IMR-90 (cell line): ENCODE results near the gene GRK5. TPM values are rescaled to one million over a fixed set of nuclear protein-coding genes. Genes with fewer than 3 reads are reported as not detected.

ENCODE experiments used
- ATAC-seq: fragments of 200-7000 bp; cut with Tn5 transposase; 2 replicates; pipeline ENCODE4 v1.9.1; 2020; ENCODE audit warnings: low read depth, mild to moderate bottlenecking, moderate library complexity
- BruUV-seq: library from RNA; stranded (reverse); fragments of 400-500 nt; replicated peaks from 2 replicates; lab custom pipeline; 2021; lab: Mats Ljungman, UMichigan
- CTCF ChIA-PET: fragments of 300-600 bp; formaldehyde crosslinking; extraction: SDS; loops from one replicate; lab custom pipeline; 2021; ENCODE audit warnings: antibody characterized with exemption; lab: Yijun Ruan, JAX
- POLR2A ChIA-PET: fragments of 300-600 bp; sonication (Branson Sonifier 250); formaldehyde crosslinking; loops from one replicate; lab custom pipeline; 2022; ENCODE audit warnings: antibody characterized with exemption; ENCODE audit not compliant: unreplicated experiment; lab: Charles Lee
- DNase-seq: peaks from one replicate; pipeline ENCODE4 v3.0.0; 2013
- H2AFZ ChIP-seq: replicated peaks from 2 replicates; pipeline ENCODE3; 2013; ENCODE audit warnings: low read length, mild to moderate bottlenecking; ENCODE audit not compliant: poor library complexity
- H2AK5ac ChIP-seq: 2 replicates; pipeline ENCODE4 v1.6.1; 2013; ENCODE audit warnings: low read depth, low read length, inconsistent platforms
- H2AK9ac ChIP-seq: replicated peaks from 2 replicates; pipeline ENCODE3; 2013; ENCODE audit warnings: mild to moderate bottlenecking, low read depth, low read length, moderate library complexity; ENCODE audit not compliant: poor library complexity
- H2BK120ac ChIP-seq: 2 replicates; pipeline ENCODE4 v1.6.1; 2013; ENCODE audit warnings: low read depth, low read length, inconsistent platforms
- H2BK15ac ChIP-seq: 3 replicates; pipeline ENCODE4 v1.6.1; 2013; ENCODE audit warnings: low read depth, low read length, inconsistent platforms
- H2BK20ac ChIP-seq: 2 replicates; pipeline ENCODE4 v1.6.1; 2013; ENCODE audit warnings: low read depth, mild to moderate bottlenecking, inconsistent platforms, low read length, moderate library complexity
- H2BK5ac ChIP-seq: 2 replicates; pipeline ENCODE4 v1.6.1; 2013; ENCODE audit warnings: mild to moderate bottlenecking, low read depth, low read length, inconsistent platforms; ENCODE audit not compliant: poor library complexity, severe bottlenecking
- H3K14ac ChIP-seq: replicated peaks from 2 replicates; pipeline ENCODE4 v1.6.1; 2013; ENCODE audit warnings: low read depth, low read length, inconsistent platforms
- H3K18ac ChIP-seq: 2 replicates; pipeline ENCODE4 v1.6.1; 2013; ENCODE audit warnings: low read depth, low read length, control low read depth
- H3K23ac ChIP-seq: 2 replicates; pipeline ENCODE4 v1.6.1; 2013; ENCODE audit warnings: low read depth, low read length, inconsistent platforms
- H3K27ac ChIP-seq: 2 replicates; pipeline ENCODE4 v1.5.1; 2013; ENCODE audit warnings: mild to moderate bottlenecking, control low read depth, low read length; ENCODE audit not compliant: insufficient read depth
- H3K27me3 ChIP-seq: 2 replicates; pipeline ENCODE4 v1.6.1; 2013; ENCODE audit warnings: low read length; ENCODE audit not compliant: control insufficient read depth, insufficient read depth
- H3K36me3 ChIP-seq: 2 replicates; pipeline ENCODE4 v1.6.1; 2013; ENCODE audit warnings: low read length, mixed read lengths; ENCODE audit not compliant: control insufficient read depth, insufficient read depth
- H3K4ac ChIP-seq: 2 replicates; pipeline ENCODE4 v1.6.1; 2013; ENCODE audit warnings: low read depth, low read length, inconsistent platforms
- H3K4me1 ChIP-seq: 2 replicates; pipeline ENCODE4 v1.6.1; 2013; ENCODE audit warnings: low read length, mixed read lengths; ENCODE audit not compliant: control insufficient read depth, insufficient read depth
- H3K4me2 ChIP-seq: 2 replicates; pipeline ENCODE4 v1.6.1; 2013; ENCODE audit warnings: low read depth, mild to moderate bottlenecking, control low read depth, low read length, moderate library complexity
- H3K4me3 ChIP-seq: 2 replicates; pipeline ENCODE4 v1.5.1; 2013; ENCODE audit warnings: low read depth, mild to moderate bottlenecking, control low read depth, low read length, moderate library complexity; ENCODE audit not compliant: insufficient read depth
- H3K56ac ChIP-seq: 2 replicates; pipeline ENCODE4 v1.6.1; 2013; ENCODE audit warnings: low read length, inconsistent platforms; ENCODE audit not compliant: insufficient read depth; ENCODE audit errors: extremely low read depth
- H3K79me1 ChIP-seq, 2 experiments: 2 replicates each; pipeline ENCODE4 v1.6.1; 2013; ENCODE audit warnings: low read length in 2 of 2, inconsistent platforms in 1 of 2, low read depth in 1 of 2
- H3K9ac ChIP-seq: 2 replicates; pipeline ENCODE4 v1.6.1; 2013; ENCODE audit warnings: low read depth, low read length, control low read depth
- H3K9me1 ChIP-seq: 2 replicates; pipeline ENCODE4 v1.6.1; 2013; ENCODE audit warnings: low read length, inconsistent platforms; ENCODE audit not compliant: insufficient read depth
- H3K9me3 ChIP-seq: 2 replicates; pipeline ENCODE4 v1.6.1; 2013; ENCODE audit warnings: low read length; ENCODE audit not compliant: control insufficient read depth, insufficient read depth
- H4K20me1 ChIP-seq: 2 replicates; pipeline ENCODE4 v1.6.1; 2013; ENCODE audit warnings: low read length, inconsistent platforms; ENCODE audit not compliant: insufficient read depth
- H4K5ac ChIP-seq: 2 replicates; pipeline ENCODE4 v1.6.1; 2013; ENCODE audit warnings: mild to moderate bottlenecking, low read depth, low read length, control low read depth
- H4K8ac ChIP-seq, 2 experiments: 2 replicates each; pipeline ENCODE4 v1.6.1; 2013; ENCODE audit warnings: low read depth in 2 of 2, low read length in 2 of 2, control low read depth in 1 of 2, inconsistent platforms in 1 of 2
- H4K91ac ChIP-seq: 2 replicates; pipeline ENCODE4 v1.6.1; 2013; ENCODE audit warnings: low read depth, low read length, inconsistent platforms; ENCODE audit not compliant: insufficient read depth
- CEBPB ChIP-seq: IDR thresholded peaks from 2 replicates; pipeline ENCODE4 v1.6.1; 2012; ENCODE audit warnings: low read depth, low read length, improper control_type of control experiment
- MXI1 ChIP-seq: IDR thresholded peaks from 2 replicates; pipeline ENCODE4 v1.6.1; 2012; ENCODE audit warnings: low read depth, mild to moderate bottlenecking, low read length, moderate library complexity, borderline replicate concordance
- NFE2L2 ChIP-seq: fragments of 150-350 bp; IDR thresholded peaks from 2 replicates; pipeline ENCODE4 v1.6.1; 2016; ENCODE audit warnings: low read depth, mild to moderate bottlenecking, low read length
- POLR2A ChIP-seq: IDR thresholded peaks from 2 replicates; pipeline ENCODE4 v1.6.1; 2012; ENCODE audit warnings: mild to moderate bottlenecking, low read depth, low read length
- RAD21 ChIP-seq: IDR thresholded peaks from 2 replicates; pipeline ENCODE4 v1.6.1; 2012; ENCODE audit warnings: low read length, improper control_type of control experiment
- WGBS, 2 experiments: methylation state at CpG; one replicate each; pipeline versions ENCODE4 v1.1.5 to v1.1.7; 2013; ENCODE audit warnings: missing lambda C conversion rate in 2 of 2; ENCODE audit not compliant: insufficient read length in 1 of 2; ENCODE audit errors: extremely low coverage in 2 of 2; 5-methylcytosine and 5-hydroxymethylcytosine counted together
- dilution Hi-C: fragments of 300-500 bp; cut with HindIII; formaldehyde crosslinking; loops from one replicate; pipeline ENCODE4 v1.14.3; 2018; ENCODE audit warnings: low sequenced_read_pairs; ENCODE audit not compliant: unreplicated experiment
- in situ Hi-C: fragments of 300-500 bp; cut with MboI; formaldehyde crosslinking; loops from 3 replicates; pipeline ENCODE4 v1.14.3; 2019; ENCODE audit warnings: low sequenced_read_pairs, inconsistent platforms, mixed read lengths
- intact Hi-C: fragments of 100-400 bp; cut with micrococcal nuclease; formaldehyde crosslinking; loops from 2 replicates; pipeline ENCODE4 v1.10.0; 2022
- polyA plus RNA-seq, 3 experiments: library from polyadenylated mRNA; depleted of rRNA; stranded (reverse); fragments of >200 nt; gene quantifications; 2 replicates each; pipeline ENCODE4 v1.2.3, GENCODE V29; 2012; ENCODE audit warnings: low replicate concordance in 1 of 3
- total RNA-seq: library from RNA; depleted of rRNA; stranded (reverse); fragments of >200 nt; gene quantifications from 2 replicates; pipeline ENCODE4 v1.2.3, GENCODE V29; 2012
- TF ChIP-seq, protein P1 (sequence below): conservative IDR thresholded peaks from 2 replicates; pipeline ENCODE4 v1.5.1; 2012; ENCODE audit warnings: mild to moderate bottlenecking, low read depth, low read length, improper control_type of control experiment
- TF ChIP-seq, protein P2 (sequence below): fragments of 150-350 bp; IDR thresholded peaks from 2 replicates; pipeline ENCODE4 v1.6.1; 2016; ENCODE audit warnings: low read depth, mild to moderate bottlenecking, low read length, moderate library complexity, borderline replicate concordance

The GRK5 gene
- total and polyA plus RNA-seq, 2 of the 4 experiments (the other 2 are of a cell fraction), result 12.9 to 16.3 TPM

DNA sequence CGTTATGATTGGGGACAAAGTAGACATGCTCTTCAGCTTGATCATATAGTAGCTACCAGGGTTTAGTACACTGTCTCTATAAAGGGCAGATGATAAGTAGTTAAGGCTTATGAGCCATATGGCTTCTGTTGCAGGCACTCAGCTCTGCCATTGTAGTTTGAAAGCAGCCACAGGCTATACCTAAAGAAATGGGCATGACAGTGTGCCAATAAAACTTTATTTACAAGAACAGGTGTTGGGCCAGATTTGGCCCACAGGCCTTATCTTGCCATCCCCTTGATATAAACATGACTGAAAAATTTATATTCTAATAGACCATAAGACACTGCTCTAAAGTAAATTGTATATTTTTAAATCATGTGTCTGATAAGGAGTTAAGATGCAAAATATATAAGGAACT, 36.6 kb downstream of the GRK5 start:
- Histone ChIP-seq H3K4me1 (peaks cover 11% of the 10 kb centered on the region), H3K4me2 (no peak overlapping the region), H3K18ac (no peak overlapping the region; the same call in 1 of the 2 replicates), H3K9me3 (no peaks in the 10 kb centered on the region), H3K23ac (peak overlapping the region; percentile 40; the same call in 1 of the 2 replicates), H2AFZ (no peak overlapping the region), H3K14ac (no peak overlapping the region), H3K4ac (no peak overlapping the region), H3K27me3 (no peaks in the 10 kb centered on the region), H3K56ac (no peak overlapping the region), H3K79me1 (peaks cover 25 to 65% of the 10 kb centered on the region in 2 experiments), H2AK5ac (no peak overlapping the region), H3K4me3 (no peak overlapping the region), H2BK120ac (no peak overlapping the region), H2BK20ac (no peak overlapping the region), H3K9me1 (peaks cover 19% of the 10 kb centered on the region), H2BK5ac (no peak overlapping the region), H3K27ac (no peak overlapping the region), H4K91ac (no peak overlapping the region), H2BK15ac (0 out of 3 replicates have a peak overlapping the region, but pooled peaks have one; percentile 2), H4K5ac (no peak overlapping the region), H3K9ac (no peak overlapping the region), H4K8ac (no peak overlapping the region), H4K20me1 (peaks cover 43% of the 10 kb centered on the region), H2AK9ac (no peak overlapping the region), H3K36me3 (peaks cover 6% of the 10 kb centered on the region)
- WGBS, 2 experiments, result no CpG with 5 or more reads among the region's 1 CpG
- intact Hi-C loops, result no loop called here
- TF ChIP-seq NFE2L2 (no peak), MXI1 (no peak), POLR2A (no peak), CEBPB (no peak), RAD21 (no peak)
- TF ChIP-seq, protein P1, sequence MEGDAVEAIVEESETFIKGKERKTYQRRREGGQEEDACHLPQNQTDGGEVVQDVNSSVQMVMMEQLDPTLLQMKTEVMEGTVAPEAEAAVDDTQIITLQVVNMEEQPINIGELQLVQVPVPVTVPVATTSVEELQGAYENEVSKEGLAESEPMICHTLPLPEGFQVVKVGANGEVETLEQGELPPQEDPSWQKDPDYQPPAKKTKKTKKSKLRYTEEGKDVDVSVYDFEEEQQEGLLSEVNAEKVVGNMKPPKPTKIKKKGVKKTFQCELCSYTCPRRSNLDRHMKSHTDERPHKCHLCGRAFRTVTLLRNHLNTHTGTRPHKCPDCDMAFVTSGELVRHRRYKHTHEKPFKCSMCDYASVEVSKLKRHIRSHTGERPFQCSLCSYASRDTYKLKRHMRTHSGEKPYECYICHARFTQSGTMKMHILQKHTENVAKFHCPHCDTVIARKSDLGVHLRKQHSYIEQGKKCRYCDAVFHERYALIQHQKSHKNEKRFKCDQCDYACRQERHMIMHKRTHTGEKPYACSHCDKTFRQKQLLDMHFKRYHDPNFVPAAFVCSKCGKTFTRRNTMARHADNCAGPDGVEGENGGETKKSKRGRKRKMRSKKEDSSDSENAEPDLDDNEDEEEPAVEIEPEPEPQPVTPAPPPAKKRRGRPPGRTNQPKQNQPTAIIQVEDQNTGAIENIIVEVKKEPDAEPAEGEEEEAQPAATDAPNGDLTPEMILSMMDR, result no peak
- TF ChIP-seq, protein P2, sequence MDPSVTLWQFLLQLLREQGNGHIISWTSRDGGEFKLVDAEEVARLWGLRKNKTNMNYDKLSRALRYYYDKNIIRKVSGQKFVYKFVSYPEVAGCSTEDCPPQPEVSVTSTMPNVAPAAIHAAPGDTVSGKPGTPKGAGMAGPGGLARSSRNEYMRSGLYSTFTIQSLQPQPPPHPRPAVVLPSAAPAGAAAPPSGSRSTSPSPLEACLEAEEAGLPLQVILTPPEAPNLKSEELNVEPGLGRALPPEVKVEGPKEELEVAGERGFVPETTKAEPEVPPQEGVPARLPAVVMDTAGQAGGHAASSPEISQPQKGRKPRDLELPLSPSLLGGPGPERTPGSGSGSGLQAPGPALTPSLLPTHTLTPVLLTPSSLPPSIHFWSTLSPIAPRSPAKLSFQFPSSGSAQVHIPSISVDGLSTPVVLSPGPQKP, result no peak
- ChIA-PET CTCF (no interaction called here), POLR2A (no interaction called here)
- in situ Hi-C loops, result no loop called here
- DNase-seq, result no peak
- no peak for ATAC-seq
- dilution Hi-C loops, result no loop called here
- BruUV-seq, result no TSS peak
